Sigmoid colon (tissue), 7 donors: ENCODE measurements around the gene RIMKLA. TPM values are rescaled to one million over a fixed set of nuclear protein-coding genes. Genes with fewer than 3 reads are reported as not detected.

Experiments used
- DNase-seq: peaks from one replicate; pipeline ENCODE4 v3.0.0-alpha.2; 2019
- H3K27ac ChIP-seq, 4 donors: fragments of 200-600 bp; sonication (generic); one replicate each; pipeline ENCODE4 v1.5.1; 2016 to 2019; ENCODE audit warnings: mild to moderate bottlenecking in 1 of 4
- H3K27me3 ChIP-seq, 3 donors: fragments of 200-600 bp; sonication (generic); one replicate each; pipeline ENCODE4 v1.5.1; 2019; ENCODE audit warnings: mild to moderate bottlenecking in 1 of 3
- H3K36me3 ChIP-seq, 4 donors: fragments of 200-600 bp; sonication (generic); one replicate each; pipeline ENCODE4 v1.5.1; 2016 to 2019
- H3K4me1 ChIP-seq, 4 donors: fragments of 200-600 bp; sonication (generic); one replicate each; pipeline ENCODE4 v1.5.1; 2017 to 2019
- H3K4me3 ChIP-seq, 4 donors: fragments of 200-600 bp; sonication (generic); one replicate each; pipeline ENCODE4 v1.5.1; 2017 to 2019; ENCODE audit warnings: mild to moderate bottlenecking in 2 of 4, moderate library complexity in 1 of 4
- H3K9me3 ChIP-seq, 4 donors: fragments of 200-600 bp in 3 of 4; sonication (generic) in 3 of 4; one replicate each; pipeline versions ENCODE4 v1.5.1 to v1.6.1; 2013 to 2019
- CTCF ChIP-seq, 4 experiments: fragments of 450-650 bp in 3 of 4; fragments of 200-600 bp in 1 of 4; IDR thresholded peaks; one replicate each; pipeline ENCODE4 v1.5.1; 2016 to 2019; ENCODE audit warnings: antibody characterized with exemption in 4 of 4, mild to moderate bottlenecking in 3 of 4, moderate library complexity in 2 of 4
- EP300 ChIP-seq, 4 donors: sonication (generic); formaldehyde crosslinking; IDR thresholded peaks; one replicate each; pipeline ENCODE4 v1.6.1; 2017; ENCODE audit warnings: antibody characterized with exemption in 4 of 4
- POLR2A ChIP-seq, 2 donors: fragments of 450-650 bp; IDR thresholded peaks; one replicate each; pipeline ENCODE4 v1.6.1; 2016; ENCODE audit warnings: antibody characterized with exemption in 2 of 2, mild to moderate bottlenecking in 2 of 2, moderate library complexity in 2 of 2
- POLR2AphosphoS5 ChIP-seq, 4 donors: sonication (generic); formaldehyde crosslinking; IDR thresholded peaks; one replicate each; pipeline ENCODE4 v1.6.1; 2017; ENCODE audit warnings: antibody characterized with exemption in 4 of 4
- WGBS, 2 donors: extraction: QIAGEN DNeasy Blood & Tissue Kit; methylation state at CpG; one replicate each; pipeline ENCODE4 v1.1.7; 2013; 5-methylcytosine and 5-hydroxymethylcytosine counted together
- intact Hi-C: fragments of 100-400 bp; cut with DNase I; formaldehyde crosslinking; loops from one replicate; pipeline ENCODE4 v1.15.1; 2023
- polyA plus RNA-seq, 3 donors: library from polyadenylated mRNA; stranded (reverse); fragments of 200-250 nt; gene quantifications; one replicate each; pipeline ENCODE4 v1.2.3, GENCODE V29; 2013
- total RNA-seq, 4 donors: library from RNA; depleted of rRNA; stranded (reverse); fragments of >200 nt; gene quantifications; one replicate each; pipeline ENCODE4 v1.1.0, GENCODE V29; 2016
- donor health status: healthy with polysubstance abuse.
- donor health status: Bipolar disorder and iron deficiency.
- donor health status: healthy.

Gene RIMKLA
- total and polyA plus RNA-seq, 7 donors = 2.1 to 11.4 (median 4.1) TPM

DNA sequence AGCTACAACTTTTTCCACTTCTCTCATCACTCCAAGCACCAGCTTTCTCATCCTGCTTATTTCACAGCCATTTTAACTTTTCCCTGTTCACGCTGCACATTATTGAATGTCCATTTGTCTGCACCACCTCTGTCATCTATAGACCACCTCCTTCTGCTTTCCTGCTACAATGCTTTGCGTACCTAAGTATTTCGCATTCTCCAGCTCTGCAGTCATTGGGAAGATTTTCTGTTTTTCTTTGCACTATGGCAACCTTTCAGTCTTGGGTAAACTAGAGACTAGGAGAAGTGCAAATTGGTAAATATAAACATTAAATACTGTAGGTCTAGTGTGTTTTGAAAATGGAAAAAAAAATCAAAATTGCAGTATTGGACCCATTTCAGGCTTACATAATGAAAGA lies 83.3 kb downstream of the RIMKLA start:
- 82 to 85% methylated on average over 3 of the region's 3 CpGs for WGBS, 2 donors

GRCh38 chr1:42466030-42466429 lies 85.4 kb downstream of the RIMKLA start:
- intact Hi-C loops = no loop called here
- Histone ChIP-seq H3K4me1 (peaks cover 0 to 18% (median 14%) of the 10 kb centered on the region in 4 donors), H3K36me3 (peaks cover 0 to 4% (median under 1%) of the 10 kb centered on the region in 4 donors), H3K4me3 (no peak overlapping the region), H3K27me3 (no peaks in the 10 kb centered on the region), H3K27ac (no peak overlapping the region), H3K9me3 (no peaks in the 10 kb centered on the region)
- TF ChIP-seq POLR2A (IDR thresholded peaks at IDR 0.05) (no peak), CTCF (IDR thresholded peaks at IDR 0.05) (no peak), EP300 (IDR thresholded peaks at IDR 0.05) (no peak), POLR2AphosphoS5 (IDR thresholded peaks at IDR 0.05) (no peak)
- DNase-seq = no peak
- WGBS, 2 donors = 80 to 90% methylated on average over 2 of the region's 2 CpGs

More for the DNA sequence above, 83.3 kb downstream of the RIMKLA start:
- Histone ChIP-seq H3K4me1 (peaks cover 0 to 18% (median 14%) of the 10 kb centered on the region in 4 donors), H3K27ac (no peak overlapping the region), H3K4me3 (peak overlapping the region in 3 of 4 donors; percentile 71 to 86 (median 73)), H3K36me3 (peaks cover 0 to 25% (median 7%) of the 10 kb centered on the region in 4 donors), H3K27me3 (no peaks in the 10 kb centered on the region), H3K9me3 (no peaks in the 10 kb centered on the region)
- TF ChIP-seq POLR2AphosphoS5 (IDR thresholded peaks at IDR 0.05) (no peak), EP300 (IDR thresholded peaks at IDR 0.05) (no peak), POLR2A (IDR thresholded peaks at IDR 0.05) (no peak), CTCF (IDR thresholded peaks at IDR 0.05) (no peak)
- intact Hi-C loops = loop anchor here (5.0 kb wide), 1 partner anchor 218 kb away; the partner anchor contains the start of gene YBX1
- DNase-seq = no peak

- no peak overlapping the region for H3K4me3 ChIP-seq
- H3K9me3 ChIP-seq = no peaks in the 10 kb centered on the region
- WGBS, 2 donors = 89 to 92% methylated on average over 2 of the region's 2 CpGs
- no peaks in the 10 kb centered on the region for H3K36me3 ChIP-seq
- no peak overlapping the region for H3K27ac ChIP-seq
- no peak for DNase-seq
- no peaks in the 10 kb centered on the region for H3K27me3 ChIP-seq
- TF ChIP-seq EP300 (IDR thresholded peaks at IDR 0.05) = no peak
- no peak for TF ChIP-seq CTCF (IDR thresholded peaks at IDR 0.05)
- no peak for TF ChIP-seq POLR2A (IDR thresholded peaks at IDR 0.05)
- TF ChIP-seq POLR2AphosphoS5 (IDR thresholded peaks at IDR 0.05) = no peak
- intact Hi-C loops = no loop called here
- H3K4me1 ChIP-seq = no peaks in the 10 kb centered on the region
Observed at GRCh38 chr1:42469727-42470126, 89.1 kb downstream of the RIMKLA start.

Other genes with a start within 250 kb of the RIMKLA start
- gene GUCA2B, start 227.4 kb upstream of the RIMKLA start, total RNA-seq = 1 to 10 TPM in 1 of 4 donors, not detected in 3; 6.7 TPM
- 100 to 1,000 TPM; 168 to 874 (median 480) TPM for gene GUCA2B, start 227.4 kb upstream of the RIMKLA start, polyA plus RNA-seq
- 1 to 10 TPM in 1 of 4 donors, not detected in 3; 2.2 TPM for gene GUCA2A, start 216.0 kb upstream of the RIMKLA start, total RNA-seq
- gene GUCA2A, start 216.0 kb upstream of the RIMKLA start, polyA plus RNA-seq = 100 to 1,000 TPM; 476 to 950 (median 570) TPM
- 10 to 100 TPM; 39.9 to 53.8 (median 47.4) TPM for gene FOXJ3, start 45.6 kb upstream of the RIMKLA start, total RNA-seq
- 10 to 100 TPM; 14.4 to 16.8 (median 14.8) TPM for gene FOXJ3, start 45.6 kb upstream of the RIMKLA start, polyA plus RNA-seq
- 1 to 10 TPM in 1 of 4 donors, under 1 TPM in 3; 0.54 to 1.1 (median 0.77) TPM for gene ZMYND12, start 75.2 kb downstream of the RIMKLA start, total RNA-seq
- 10 to 100 TPM in 1 of 3 donors, 1 to 10 TPM in 2; 1.0 to 10.9 (median 1.2) TPM for gene ZMYND12, start 75.2 kb downstream of the RIMKLA start, polyA plus RNA-seq
- gene PPCS, start 75.8 kb downstream of the RIMKLA start, total RNA-seq = 10 to 100 TPM; 32.1 to 99.9 (median 52.5) TPM
- 100 to 1,000 TPM in 2 of 3 donors, 10 to 100 TPM in 1; 79.4 to 257 (median 200) TPM for gene PPCS, start 75.8 kb downstream of the RIMKLA start, polyA plus RNA-seq
- gene CCDC30, start 82.5 kb downstream of the RIMKLA start, total RNA-seq = 1 to 10 TPM; 3.3 to 3.9 (median 3.8) TPM
- gene CCDC30, start 82.5 kb downstream of the RIMKLA start, polyA plus RNA-seq = 1 to 10 TPM in 2 of 3 donors, under 1 TPM in 1; 0.69 to 1.2 (median 1.0) TPM